OCI-LY7 (cell line): ENCODE data around the gene PRSS8.

ENCODE experiments used
- CTCF ChIP-seq: fragments of 200-600 bp; sonication (generic); conservative IDR thresholded peaks from 2 replicates; pipeline ENCODE4 v1.5.1; 2014; ENCODE audit warnings: mild to moderate bottlenecking, antibody characterized with exemption, low read length, moderate library complexity, mixed read lengths
- EZH2phosphoT487 ChIP-seq: fragments of 200-600 bp; sonication (generic); IDR thresholded peaks from 2 replicates; pipeline ENCODE4 v1.6.1; 2018; ENCODE audit warnings: low read depth, borderline replicate concordance, mild to moderate bottlenecking, mixed run types, antibody characterized with exemption, low read length, moderate library complexity, mixed read lengths

- TF ChIP-seq CTCF (no peak), EZH2phosphoT487 (no peak)
Observed at GRCh38 chr16:31118223-31119155, 17.0 kb downstream of the PRSS8 start.
